Mesendoderm (in vitro differentiated cells): ENCODE results near the gene PPT2.

Experiments used
- DNase-seq: peaks from one replicate; pipeline ENCODE4 v3.0.0; 2013
- H2AK5ac ChIP-seq: 2 replicates; pipeline ENCODE4 v1.6.1; 2013; ENCODE audit warnings: low read length, inconsistent platforms
- H2BK120ac ChIP-seq: 2 replicates; pipeline ENCODE4 v1.6.1; 2013; ENCODE audit warnings: low read depth, mild to moderate bottlenecking, low read length, moderate library complexity, mixed read lengths
- H2BK15ac ChIP-seq: replicated peaks from 2 replicates; pipeline ENCODE4 v1.6.1; 2013; ENCODE audit warnings: low read depth, mild to moderate bottlenecking, moderate library complexity
- H2BK5ac ChIP-seq: 2 replicates; pipeline ENCODE4 v1.6.1; 2013; ENCODE audit warnings: low read length, inconsistent platforms
- H3K18ac ChIP-seq: 2 replicates; pipeline ENCODE4 v1.6.1; 2013; ENCODE audit warnings: mild to moderate bottlenecking, low read length, mixed read lengths
- H3K23ac ChIP-seq: one replicate; pipeline ENCODE4 v1.6.1; 2013; ENCODE audit warnings: low read length
- H3K27ac ChIP-seq: 2 replicates; pipeline ENCODE4 v1.5.1; 2013; ENCODE audit warnings: low read depth, mild to moderate bottlenecking, inconsistent platforms, low read length, moderate library complexity
- H3K27me3 ChIP-seq: 2 replicates; pipeline ENCODE4 v1.6.1; 2013; ENCODE audit warnings: low read length, control low read depth, mild to moderate bottlenecking, inconsistent platforms; ENCODE audit not compliant: insufficient read depth, poor library complexity
- H3K36me3 ChIP-seq: 2 replicates; pipeline ENCODE4 v1.6.1; 2013; ENCODE audit warnings: low read length, inconsistent platforms; ENCODE audit not compliant: control insufficient read depth, insufficient read depth
- H3K4ac ChIP-seq: one replicate; pipeline ENCODE4 v1.6.1; 2013; ENCODE audit warnings: low read depth, mild to moderate bottlenecking, low read length, moderate library complexity
- H3K4me1 ChIP-seq: 2 replicates; pipeline ENCODE4 v1.6.1; 2013; ENCODE audit warnings: low read depth, low read length, inconsistent platforms; ENCODE audit not compliant: control insufficient read depth
- H3K4me2 ChIP-seq: 2 replicates; pipeline ENCODE4 v1.6.1; 2013; ENCODE audit warnings: low read length
- H3K4me3 ChIP-seq: 2 replicates; pipeline ENCODE4 v1.5.1; 2013; ENCODE audit warnings: mild to moderate bottlenecking, low read length
- H3K56ac ChIP-seq: one replicate; pipeline ENCODE4 v1.6.1; 2013; ENCODE audit warnings: low read length
- H3K79me1 ChIP-seq: 2 replicates; pipeline ENCODE4 v1.6.1; 2013; ENCODE audit warnings: low read length, inconsistent platforms
- H3K79me2 ChIP-seq: 2 replicates; pipeline ENCODE4 v1.6.1; 2013; ENCODE audit warnings: mild to moderate bottlenecking, low read length; ENCODE audit not compliant: control insufficient read depth, insufficient read depth
- H3K9ac ChIP-seq: 2 replicates; pipeline ENCODE4 v1.6.1; 2013; ENCODE audit warnings: low read length, inconsistent platforms
- H4K5ac ChIP-seq: one replicate; pipeline ENCODE4 v1.6.1; 2013; ENCODE audit warnings: low read length
- H4K8ac ChIP-seq: one replicate; pipeline ENCODE4 v1.6.1; 2013; ENCODE audit warnings: low read depth, mild to moderate bottlenecking, control low read depth, low read length, moderate library complexity
- WGBS: extraction: QIAGEN DNeasy Blood & Tissue Kit; methylation state at CpG from one replicate; pipeline ENCODE4 v1.1.7; 2013; ENCODE audit warnings: low lambda C conversion rate, missing lambda C conversion rate; ENCODE audit not compliant: insufficient coverage; ENCODE audit errors: extremely low coverage; 5-methylcytosine and 5-hydroxymethylcytosine counted together

Gene PPT2

DNA sequence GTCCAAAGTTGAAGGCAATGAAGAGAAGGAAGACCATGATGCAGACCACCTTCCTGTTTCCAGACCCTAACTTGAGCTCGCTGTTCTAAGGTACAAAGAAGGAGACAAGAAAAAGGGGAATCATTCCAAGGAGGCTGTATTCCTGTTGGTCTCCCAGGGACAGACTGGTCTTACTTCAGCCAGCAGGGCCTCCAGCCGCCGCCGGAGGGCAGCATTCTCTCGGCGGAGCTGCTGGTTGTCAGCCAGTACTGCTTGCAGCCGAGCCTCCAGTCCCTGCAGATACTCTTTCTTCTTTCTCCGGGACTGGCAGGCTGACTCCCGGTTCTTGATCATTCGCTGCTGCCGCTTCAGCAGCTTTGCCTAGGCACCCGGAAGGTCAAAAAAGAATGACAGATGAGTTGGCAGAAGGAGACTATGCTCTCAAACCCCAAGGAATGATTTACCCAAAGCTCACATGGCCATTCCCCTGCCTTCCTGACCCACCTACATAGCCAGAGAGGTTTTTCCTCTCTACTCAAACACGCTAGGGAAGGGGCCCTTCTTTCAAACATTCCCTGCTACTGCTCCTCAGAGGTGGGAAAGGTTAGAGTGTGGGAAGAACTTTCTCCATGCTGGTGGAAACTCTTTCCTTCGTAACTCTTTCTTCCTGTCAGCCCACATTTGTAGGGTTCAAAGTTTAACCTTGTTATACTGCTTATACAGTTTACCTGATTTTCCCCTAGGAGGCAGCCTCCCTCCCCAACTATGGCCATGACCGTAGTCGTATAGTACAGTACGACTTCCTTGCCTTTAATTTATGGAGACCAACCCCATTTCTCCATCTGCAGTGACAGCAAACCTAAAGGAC is 34.9 kb upstream of the PPT2 start:
- no peak overlapping the region for H3K4ac ChIP-seq
- no peak overlapping the region for H4K5ac ChIP-seq
- H3K27ac ChIP-seq, result no peak overlapping the region
- H3K18ac ChIP-seq, result no peak overlapping the region
- H3K4me2 ChIP-seq, result no peak overlapping the region
- peaks cover 2% of the 10 kb centered on the region for H3K36me3 ChIP-seq
- H3K79me1 ChIP-seq, result no peaks in the 10 kb centered on the region
- H3K56ac ChIP-seq, result no peak overlapping the region
- no peak overlapping the region for H3K4me3 ChIP-seq
- no peak overlapping the region for H2BK5ac ChIP-seq
- DNase-seq, result peak; percentile 88
- no peak overlapping the region for H2AK5ac ChIP-seq
- H3K27me3 ChIP-seq, result no peaks in the 10 kb centered on the region
- no peaks in the 10 kb centered on the region for H3K4me1 ChIP-seq
- no peak overlapping the region for H2BK120ac ChIP-seq
- no peak overlapping the region for H3K23ac ChIP-seq
- H2BK15ac ChIP-seq, result no peak overlapping the region
- H4K8ac ChIP-seq, result no peak overlapping the region
- no peak overlapping the region for H3K9ac ChIP-seq
- no CpG with 5 or more reads among the region's 17 CpGs for WGBS
- no peaks in the 10 kb centered on the region for H3K79me2 ChIP-seq

DNA sequence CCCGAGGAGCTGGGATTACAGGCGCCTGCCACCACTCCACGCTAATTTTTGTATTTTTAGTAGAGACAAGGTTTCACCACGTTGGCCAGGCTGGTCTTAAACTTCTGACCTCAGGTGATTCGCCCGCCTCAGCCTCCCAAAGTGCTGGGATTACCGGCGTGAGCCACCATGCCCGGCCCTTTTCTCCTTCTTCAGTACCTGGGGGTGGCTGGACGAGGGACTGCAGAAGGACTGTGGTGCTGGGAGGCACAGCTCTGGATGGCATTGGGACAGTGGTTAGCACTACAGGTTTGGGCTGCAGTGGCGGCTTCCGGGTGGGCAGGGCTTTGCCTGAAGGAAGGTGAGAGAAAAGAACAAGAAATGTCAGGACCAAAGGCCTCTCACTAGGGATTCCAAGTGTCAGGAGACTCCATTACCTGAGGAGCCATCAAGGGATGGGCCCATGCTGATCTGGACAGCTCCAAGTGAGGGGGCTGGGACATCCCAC is 33.3 kb upstream of the PPT2 start:
- Histone ChIP-seq H3K9ac (no peak overlapping the region), H2BK120ac (no peak overlapping the region), H3K4me2 (no peak overlapping the region), H2AK5ac (no peak overlapping the region), H3K4ac (no peak overlapping the region), H3K79me1 (no peaks in the 10 kb centered on the region), H3K27ac (no peak overlapping the region), H3K18ac (no peak overlapping the region), H2BK15ac (no peak overlapping the region), H4K8ac (no peak overlapping the region), H2BK5ac (no peak overlapping the region), H3K27me3 (no peaks in the 10 kb centered on the region), H3K4me3 (no peak overlapping the region), H3K36me3 (peaks cover 2% of the 10 kb centered on the region), H3K56ac (no peak overlapping the region), H3K79me2 (no peaks in the 10 kb centered on the region), H3K23ac (no peak overlapping the region), H4K5ac (no peak overlapping the region), H3K4me1 (no peaks in the 10 kb centered on the region)
- no CpG with 5 or more reads among the region's 12 CpGs for WGBS
- DNase-seq, result no peak

DNA sequence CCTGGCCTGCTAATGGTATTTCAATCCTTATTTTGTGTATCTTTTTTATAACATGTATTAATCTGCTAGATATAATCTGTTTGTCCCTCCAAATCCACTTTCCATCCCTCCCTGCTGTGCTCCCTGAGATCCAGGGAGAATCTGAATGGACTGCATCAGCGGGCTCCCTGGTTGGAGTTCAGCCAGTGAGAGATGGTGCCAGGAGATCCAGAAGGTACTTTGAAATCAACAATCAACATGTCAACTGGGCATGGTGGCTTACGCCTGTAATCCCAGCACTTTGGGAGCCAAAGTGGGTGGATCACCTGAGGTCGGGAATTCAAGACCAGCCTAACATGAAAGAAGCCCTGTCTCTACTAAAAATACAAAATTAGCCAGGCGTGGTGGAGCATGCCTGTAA is 30.3 kb upstream of the PPT2 start:
- Histone ChIP-seq H3K4me1 (no peaks in the 10 kb centered on the region), H3K9ac (no peak overlapping the region), H4K5ac (no peak overlapping the region), H3K18ac (no peak overlapping the region), H3K56ac (no peak overlapping the region), H3K27ac (no peak overlapping the region), H3K4me3 (no peak overlapping the region), H2BK120ac (no peak overlapping the region), H3K36me3 (peaks cover 2% of the 10 kb centered on the region), H3K79me2 (no peaks in the 10 kb centered on the region), H2BK5ac (no peak overlapping the region), H3K79me1 (peaks cover 4% of the 10 kb centered on the region), H3K4me2 (no peak overlapping the region), H3K23ac (no peak overlapping the region), H3K4ac (no peak overlapping the region), H2AK5ac (no peak overlapping the region), H2BK15ac (no peak overlapping the region), H3K27me3 (no peaks in the 10 kb centered on the region), H4K8ac (no peak overlapping the region)
- no peak for DNase-seq
- WGBS, result no CpG with 5 or more reads among the region's 4 CpGs

DNA sequence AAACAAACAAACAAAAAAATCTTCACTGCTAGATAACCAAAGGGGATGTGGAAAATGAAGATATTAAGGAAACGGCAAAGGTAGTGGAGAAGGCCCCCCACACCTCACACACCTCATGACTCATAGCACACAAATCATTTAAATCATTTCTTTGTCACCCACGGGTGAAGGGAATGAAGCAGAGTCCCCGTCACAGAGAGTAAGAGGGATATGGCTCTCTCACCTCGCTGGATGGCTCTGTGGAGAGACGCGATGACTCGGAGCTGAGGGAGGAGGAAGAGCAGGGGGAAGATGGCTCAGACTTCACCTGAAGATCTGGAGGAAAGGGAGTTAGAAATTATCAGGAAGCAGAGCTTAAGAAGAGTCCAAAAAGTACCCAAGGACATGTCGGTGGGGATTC is 27.1 kb upstream of the PPT2 start:
- peaks cover 5% of the 10 kb centered on the region for H3K4me1 ChIP-seq
- H3K27ac ChIP-seq, result no peak overlapping the region
- no CpG with 5 or more reads among the region's 8 CpGs for WGBS
- H3K79me1 ChIP-seq, result peaks cover 12% of the 10 kb centered on the region
- no peak overlapping the region for H3K4me2 ChIP-seq
- H3K23ac ChIP-seq, result no peak overlapping the region
- peaks cover 2% of the 10 kb centered on the region for H3K36me3 ChIP-seq
- H3K27me3 ChIP-seq, result no peaks in the 10 kb centered on the region
- peaks cover 4% of the 10 kb centered on the region for H3K79me2 ChIP-seq
- no peak overlapping the region for H4K8ac ChIP-seq
- H4K5ac ChIP-seq, result no peak overlapping the region
- H3K56ac ChIP-seq, result no peak overlapping the region
- DNase-seq, result no peak
- no peak overlapping the region for H2BK120ac ChIP-seq
- H3K18ac ChIP-seq, result no peak overlapping the region
- no peak overlapping the region for H2BK5ac ChIP-seq
- H3K9ac ChIP-seq, result no peak overlapping the region
- no peak overlapping the region for H2AK5ac ChIP-seq
- H3K4me3 ChIP-seq, result no peak overlapping the region
- H3K4ac ChIP-seq, result no peak overlapping the region
- H2BK15ac ChIP-seq, result no peak overlapping the region

DNA sequence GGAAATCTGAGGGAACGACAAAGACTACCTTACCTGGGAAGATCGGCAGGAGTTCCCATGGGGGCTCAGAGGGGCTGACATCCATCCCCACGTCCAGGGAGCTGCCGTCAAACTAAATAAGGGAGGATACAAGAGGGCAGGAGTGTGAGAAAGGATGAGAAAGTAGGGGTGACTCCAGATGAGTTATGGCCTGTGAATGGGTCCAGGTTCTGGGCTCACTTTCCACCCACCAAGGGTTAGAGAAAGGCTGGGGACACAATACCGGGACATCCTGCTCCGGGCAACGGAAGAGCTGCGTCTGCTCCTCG is 26.6 kb upstream of the PPT2 start:
- Histone ChIP-seq H3K79me1 (peaks cover 12% of the 10 kb centered on the region), H2BK15ac (no peak overlapping the region), H3K4me3 (peak overlapping the region; percentile 99), H2BK120ac (no peak overlapping the region), H3K4ac (no peak overlapping the region), H3K56ac (peak overlapping the region; percentile 99), H3K79me2 (peaks cover 4% of the 10 kb centered on the region), H3K4me2 (peak overlapping the region; percentile 78), H3K27me3 (no peaks in the 10 kb centered on the region), H4K8ac (no peak overlapping the region), H3K9ac (peak overlapping the region; percentile 88), H2BK5ac (no peak overlapping the region), H3K36me3 (no peaks in the 10 kb centered on the region), H3K18ac (no peak overlapping the region), H3K23ac (no peak overlapping the region), H3K27ac (no peak overlapping the region), H3K4me1 (peaks cover 5% of the 10 kb centered on the region), H2AK5ac (no peak overlapping the region), H4K5ac (no peak overlapping the region)
- no CpG with 5 or more reads among the region's 9 CpGs for WGBS
- DNase-seq, result no peak
